OCI-LY1 (cell line): ENCODE data around the gene INTS14.

Experiments
- CTCF ChIP-seq: fragments of 200-600 bp; sonication (generic), shearing (Covaris generic); IDR thresholded peaks from 2 replicates; pipeline ENCODE4 v1.5.1; 2017; ENCODE audit warnings: mild to moderate bottlenecking, antibody characterized with exemption, low read length, moderate library complexity, mixed read lengths
- EZH2 ChIP-seq: fragments of 200-600 bp; sonication (generic), shearing (Covaris generic); IDR thresholded peaks from 2 replicates; pipeline ENCODE4 v1.8.0; 2017; ENCODE audit warnings: borderline replicate concordance, mixed run types, mild to moderate bottlenecking, antibody characterized with exemption, low read length, moderate library complexity, mixed read lengths

- TF ChIP-seq CTCF (no peak), EZH2 (no peak)
These were observed 33.4 kb upstream of the INTS14 start for GRCh38 chr15:65644282-65644681.
